HG03135 (cell line): ENCODE data around the gene AGMAT.
"Not testable (repeated sequence)": the region's sequence is repeated elsewhere in the genome, so short reads cannot be mapped to it uniquely, and the experiment has no call there.

Experiments
- ATAC-seq: cut with Tn5 transposase; IDR thresholded peaks from one replicate; pipeline ENCODE4 v1.9.1; 2021; ENCODE audit warnings: mild to moderate bottlenecking, moderate library complexity; ENCODE audit not compliant: unreplicated experiment

The AGMAT gene

DNA sequence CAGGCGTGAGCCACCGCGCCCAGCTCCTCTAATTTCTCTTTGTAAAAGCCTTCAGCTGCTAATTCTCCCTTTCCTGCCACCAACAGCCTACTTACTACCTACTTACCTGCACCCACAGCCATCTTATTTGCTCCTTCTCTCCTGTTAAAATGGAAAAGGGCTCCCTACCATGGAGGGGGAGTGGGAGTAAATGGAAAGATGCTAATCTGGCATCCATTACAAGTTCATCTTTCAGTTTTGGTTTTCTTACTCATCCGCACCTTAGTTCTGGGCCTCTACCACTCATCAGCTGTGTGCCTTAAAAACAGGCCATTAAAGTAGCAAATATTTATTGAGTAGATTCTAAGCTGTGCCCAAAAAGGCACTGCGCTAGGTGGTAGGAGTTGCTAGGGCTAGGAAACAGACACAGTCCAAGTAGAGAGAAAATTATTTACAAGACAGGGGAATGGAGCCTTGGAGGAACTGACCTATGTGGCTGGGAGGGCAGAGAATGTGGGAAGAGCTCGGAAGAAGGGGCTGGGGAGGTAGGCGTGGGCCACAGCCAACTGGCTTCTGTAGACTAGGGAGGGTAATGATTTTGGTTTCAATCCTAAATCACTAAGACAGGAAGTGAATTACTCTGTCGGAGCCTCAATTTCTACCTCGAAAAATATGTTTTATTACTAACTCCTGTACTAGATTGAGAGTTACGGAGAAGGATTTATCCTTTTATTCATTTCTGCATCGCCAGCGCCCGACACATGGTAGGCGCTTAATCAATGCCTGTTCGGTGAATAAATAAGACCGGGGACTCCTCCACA, 31.7 kb upstream of the AGMAT start:
- peak; percentile 23 for ATAC-seq

DNA sequence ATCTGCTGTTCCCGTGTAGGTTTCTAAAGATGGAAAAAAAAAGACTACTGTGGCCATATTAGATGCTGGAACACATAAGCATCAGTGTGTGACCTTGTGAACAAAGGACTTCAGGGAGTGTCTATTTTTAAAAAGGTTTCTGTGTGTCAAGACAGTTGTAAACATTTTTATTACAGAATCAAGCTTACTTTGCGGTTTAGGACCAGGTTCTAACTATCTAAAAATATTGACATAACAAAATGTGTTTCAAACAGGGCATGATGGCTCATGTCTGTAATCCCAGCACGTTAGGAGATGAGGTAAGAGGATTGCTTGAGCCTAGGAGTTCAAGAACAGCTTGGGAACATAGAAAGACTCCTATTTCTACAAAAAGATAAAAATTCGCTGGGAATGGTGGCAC, 25.3 kb upstream of the AGMAT start:
- no peak for ATAC-seq

- no peak for ATAC-seq
Observed at GRCh38 chr1:15609631-15610030, 24.8 kb upstream of the AGMAT start.

DNA sequence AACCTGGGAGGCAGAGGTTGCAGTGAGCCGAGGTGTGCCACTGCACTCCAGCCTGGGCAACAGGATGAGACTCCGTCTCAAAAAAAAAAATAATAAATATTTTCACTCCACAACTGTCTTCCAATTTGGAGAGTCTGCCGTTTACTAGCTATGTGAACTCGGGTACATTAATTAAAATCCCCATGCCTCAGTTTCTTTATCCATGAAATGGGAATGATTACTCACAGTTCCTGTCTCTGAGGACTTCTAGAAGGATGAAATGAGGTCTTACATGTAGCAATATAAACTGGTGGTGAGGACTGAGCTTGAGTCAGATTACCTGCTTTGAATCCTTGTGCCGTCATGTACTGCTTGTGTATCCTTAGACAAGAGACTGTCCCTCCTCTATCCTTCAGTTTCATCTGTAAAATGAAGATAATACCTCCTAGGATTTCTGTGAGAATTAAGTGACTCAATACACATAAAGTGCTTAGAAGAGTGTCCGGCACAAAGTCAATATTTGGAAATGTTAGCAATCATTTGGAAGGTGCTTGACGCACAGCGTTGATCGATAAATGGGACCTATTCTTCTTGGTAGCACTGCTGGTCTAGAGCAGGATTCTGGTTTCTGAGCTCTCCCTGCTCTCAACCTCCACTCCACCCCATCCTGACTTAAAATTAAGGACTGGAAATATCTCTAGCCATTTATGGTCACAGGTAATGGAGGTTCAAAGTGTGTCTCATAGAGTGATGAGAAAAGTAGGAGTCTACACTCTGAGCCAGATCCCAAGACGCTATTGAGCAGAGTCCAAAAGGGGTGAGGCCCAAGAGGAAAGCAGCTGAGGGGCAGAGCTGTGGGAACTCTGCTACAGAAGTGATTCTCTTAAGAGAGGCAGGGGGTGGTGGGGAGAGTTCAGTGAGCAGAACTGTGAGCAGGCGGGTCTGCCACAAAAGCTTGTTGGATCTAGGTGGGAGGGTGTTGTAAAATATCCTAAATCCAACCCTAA, 20.8 kb upstream of the AGMAT start:
- no peak for ATAC-seq

GRCh38 chr1:15604400-15604799, 19.5 kb upstream of the AGMAT start:
- not testable (repeated sequence) for ATAC-seq

- not testable (repeated sequence) for ATAC-seq
Observed at GRCh38 chr1:15603966-15604282, 19.1 kb upstream of the AGMAT start.

DNA sequence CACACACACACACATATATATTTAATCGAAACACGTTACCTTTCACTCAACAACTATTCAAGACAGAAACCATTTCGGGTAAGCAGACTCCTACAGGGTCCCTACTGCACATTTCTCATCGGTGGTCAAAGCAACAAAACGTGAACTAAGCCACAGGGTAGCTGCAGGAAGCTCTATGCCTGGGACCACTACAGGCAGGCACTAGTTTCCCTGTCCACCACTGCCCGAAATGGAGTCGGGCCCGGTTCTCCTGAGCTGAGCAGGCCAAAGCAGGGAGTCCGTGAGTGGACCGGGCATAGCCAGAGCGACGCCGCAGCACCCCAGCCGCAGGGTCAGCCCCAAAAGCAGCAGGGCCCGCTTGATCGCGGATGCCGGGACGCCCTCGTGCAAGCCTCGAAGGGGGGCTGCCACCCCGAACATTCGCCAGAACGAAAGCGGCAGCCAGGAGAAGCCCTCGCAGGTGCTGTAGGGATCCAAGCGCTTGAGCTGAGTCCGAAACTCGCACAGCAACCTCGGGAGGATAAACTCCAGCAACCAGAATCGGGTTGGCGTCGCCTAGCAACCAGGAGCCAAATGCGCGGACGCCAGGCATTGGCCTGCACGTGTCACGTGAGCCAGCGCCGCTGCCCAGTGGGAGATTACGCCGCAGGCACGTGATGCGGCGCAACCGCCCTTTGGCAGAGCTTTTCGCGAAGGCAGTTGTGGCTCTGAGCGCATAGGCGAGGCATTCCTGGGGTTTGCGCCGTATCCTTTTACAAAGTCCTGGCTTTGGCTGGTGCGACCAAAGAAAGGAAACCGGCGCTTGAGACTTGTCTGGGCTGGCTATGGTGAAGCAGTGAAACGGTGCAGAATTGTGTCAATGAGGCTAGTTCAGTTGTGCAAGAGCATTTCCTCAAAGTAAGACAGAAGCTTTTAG, 18.5 kb upstream of the AGMAT start:
- peak; percentile 92 for ATAC-seq

- no peak for ATAC-seq
Observed at GRCh38 chr1:15598436-15598835, 13.6 kb upstream of the AGMAT start.

DNA sequence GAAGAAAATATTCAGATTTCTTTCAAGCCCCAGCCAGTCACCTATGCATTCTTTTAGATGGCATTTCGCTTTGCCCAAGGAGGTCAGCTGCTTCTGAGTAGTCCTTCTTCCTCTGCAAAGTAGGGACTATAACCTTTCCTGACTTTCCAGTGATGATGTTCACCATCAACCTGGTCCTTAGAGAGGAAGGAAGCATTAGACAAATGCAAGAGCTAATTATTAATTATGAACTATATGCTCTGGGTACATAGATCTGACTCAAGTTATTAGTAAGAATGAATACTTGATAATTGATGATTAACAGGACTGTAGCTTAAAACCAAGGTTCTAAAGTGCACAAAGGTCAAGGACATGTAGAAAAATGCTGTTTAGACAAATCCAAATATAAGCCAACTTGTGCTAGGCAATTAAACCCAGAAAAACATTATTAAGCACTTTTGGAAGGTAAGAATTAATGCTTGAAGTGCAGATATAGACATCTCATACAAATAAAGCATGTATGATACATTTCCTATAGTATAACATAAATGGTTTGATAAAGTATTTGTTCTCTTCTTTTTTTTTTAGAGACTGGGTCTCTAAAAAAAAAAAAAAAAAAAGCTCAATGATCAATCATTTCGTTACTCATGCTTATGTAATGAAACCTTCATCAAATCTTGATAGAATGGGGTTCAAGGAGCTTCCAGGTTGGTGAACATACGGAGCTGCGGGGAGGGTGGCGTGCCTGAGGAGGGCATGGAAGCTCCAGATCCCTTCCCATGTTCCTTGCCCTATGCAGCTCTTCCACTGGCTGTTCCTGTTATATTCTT, 11.2 kb upstream of the AGMAT start:
- ATAC-seq, result no peak

DNA sequence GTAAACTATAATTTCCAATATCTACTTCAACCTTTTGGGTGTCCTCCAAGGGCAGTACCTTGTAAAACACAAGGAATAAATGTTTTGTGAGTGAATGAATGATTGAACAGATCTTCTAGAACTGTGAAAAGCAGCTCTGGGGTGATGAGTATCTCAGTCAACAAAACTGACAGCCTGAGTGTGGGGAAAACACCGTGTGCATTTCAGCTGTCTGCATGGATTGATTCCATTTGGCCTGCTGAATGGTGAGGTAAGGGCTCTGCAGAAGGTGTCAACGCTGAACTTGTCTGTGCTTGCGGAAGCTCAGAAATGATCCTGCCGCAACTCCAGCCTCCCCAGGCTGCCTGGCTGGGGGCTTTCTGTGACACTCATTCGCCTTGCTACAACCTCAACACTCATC, 7.4 kb upstream of the AGMAT start:
- no peak for ATAC-seq

DNA sequence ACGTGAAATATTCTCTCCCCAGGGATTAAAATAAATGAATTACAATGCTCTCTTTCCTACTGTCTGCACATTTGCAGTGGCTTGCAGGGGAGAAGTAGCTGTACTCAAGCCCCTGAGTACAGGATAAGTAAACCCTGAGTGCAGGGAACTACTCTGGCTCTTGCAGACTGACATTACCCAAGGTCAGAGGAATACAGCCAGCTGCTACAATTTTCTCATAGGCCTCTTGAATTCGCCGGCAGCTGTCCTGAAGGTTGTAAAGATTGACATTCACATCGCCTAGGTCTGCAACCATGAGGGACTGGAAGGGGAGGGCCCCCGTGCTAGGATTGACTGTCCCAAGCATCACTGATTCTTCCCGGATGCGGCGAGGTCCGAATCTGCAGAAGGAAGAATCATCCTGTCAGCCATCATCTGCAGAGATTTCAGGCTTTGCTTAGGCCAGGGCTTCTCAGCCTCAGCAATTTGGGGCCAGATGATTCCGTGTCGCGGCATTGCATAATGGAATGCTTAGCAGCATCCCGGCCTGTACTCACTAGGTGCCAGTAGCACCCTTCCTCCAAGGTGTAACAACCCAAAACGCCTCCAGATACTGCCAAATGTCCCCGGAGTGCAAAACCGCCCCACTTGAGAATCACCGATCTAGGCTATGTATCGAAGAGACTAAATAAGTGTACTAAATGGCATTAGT, 1.7 kb downstream of the AGMAT start:
- ATAC-seq, result no peak

DNA sequence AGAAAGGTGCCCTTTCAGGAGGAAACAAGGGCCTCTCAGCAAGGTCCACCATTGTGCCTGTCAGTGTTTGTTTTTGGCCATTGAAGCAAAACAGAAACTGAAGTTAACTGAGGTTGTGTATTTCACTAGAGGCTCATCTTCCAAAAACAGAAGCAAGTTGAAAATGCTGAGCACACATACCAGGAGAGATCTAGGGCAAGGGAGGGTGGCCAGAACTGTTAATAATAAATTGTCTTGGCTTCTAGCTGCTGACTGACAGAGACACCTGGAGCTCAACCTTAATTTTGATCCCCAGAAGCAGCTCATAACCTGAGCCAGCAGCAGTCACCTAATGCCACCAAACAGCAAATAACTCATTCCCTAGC, 5.2 kb downstream of the AGMAT start:
- ATAC-seq, result no peak

DNA sequence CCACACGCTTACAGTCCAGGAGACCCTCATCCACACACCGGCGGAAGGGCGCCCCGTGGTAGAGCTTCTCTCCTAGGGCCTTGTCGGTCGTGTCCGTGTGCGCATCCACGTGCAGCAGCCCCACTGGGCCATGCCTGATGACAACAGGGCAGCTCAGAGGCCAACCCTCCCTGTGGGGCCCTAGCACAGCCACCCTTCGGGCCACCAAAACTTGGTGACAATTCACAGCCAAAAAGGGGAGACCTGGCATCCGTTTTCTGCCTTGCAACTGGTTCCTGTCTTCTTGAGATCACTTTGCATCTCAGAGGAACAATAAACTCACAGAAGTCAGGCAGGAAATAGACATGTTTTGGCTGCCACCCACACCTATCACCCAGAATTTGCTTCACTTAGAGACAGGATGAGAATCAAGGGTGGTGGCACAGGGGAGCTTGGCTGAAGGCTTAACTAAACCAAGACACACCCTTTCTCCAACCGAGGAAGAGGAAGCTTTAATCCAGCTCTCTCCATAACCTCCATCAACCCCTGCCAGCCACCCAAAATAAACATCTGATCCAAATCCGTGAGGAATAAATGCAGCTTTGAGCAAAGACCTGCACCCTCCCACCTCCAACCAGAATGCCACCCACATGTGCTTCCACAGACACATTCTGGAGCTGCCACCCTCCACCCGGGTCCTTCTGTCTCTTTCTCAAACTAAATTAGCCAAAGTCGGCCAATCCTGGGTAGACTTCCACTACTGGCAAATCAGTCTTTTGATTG, 5.7 kb downstream of the AGMAT start:
- ATAC-seq, result no peak

GRCh38 chr1:15577691-15578090, 7.2 kb downstream of the AGMAT start:
- no peak for ATAC-seq

DNA sequence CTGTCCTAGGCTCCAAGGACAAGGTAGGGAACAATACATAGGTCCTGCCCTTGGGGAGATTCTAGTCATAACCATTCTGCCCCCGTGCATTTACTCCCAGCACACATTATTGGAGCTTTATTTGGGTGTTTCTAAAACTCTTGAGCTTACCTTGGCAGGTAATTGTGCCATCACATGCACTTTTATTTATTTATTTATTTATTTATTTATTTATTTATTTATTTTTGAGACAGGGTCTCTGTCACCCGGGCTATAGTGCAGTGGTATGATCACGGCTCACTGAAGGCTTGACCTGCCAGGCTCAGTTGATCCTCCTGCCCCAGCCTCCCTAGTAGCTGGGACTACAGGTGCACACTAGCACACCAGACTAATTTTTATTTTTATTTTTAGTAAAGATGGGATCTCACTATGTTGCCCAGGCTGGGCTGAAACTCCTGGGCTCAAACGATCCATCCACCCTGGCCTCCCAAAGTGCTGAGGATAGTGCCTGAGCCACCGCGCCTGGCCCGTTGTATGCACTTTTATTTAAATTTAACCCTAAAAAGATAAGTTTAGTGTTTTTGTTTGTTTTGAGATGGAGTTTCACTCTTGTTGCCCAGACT, 9.2 kb downstream of the AGMAT start:
- no peak for ATAC-seq

- ATAC-seq, result no peak
Observed at GRCh38 chr1:15574741-15575140, 10.1 kb downstream of the AGMAT start.

- no peak for ATAC-seq
Observed at GRCh38 chr1:15573477-15573876, 11.4 kb downstream of the AGMAT start.

GRCh38 chr1:15571266-15571665, 13.6 kb downstream of the AGMAT start:
- no peak for ATAC-seq

DNA sequence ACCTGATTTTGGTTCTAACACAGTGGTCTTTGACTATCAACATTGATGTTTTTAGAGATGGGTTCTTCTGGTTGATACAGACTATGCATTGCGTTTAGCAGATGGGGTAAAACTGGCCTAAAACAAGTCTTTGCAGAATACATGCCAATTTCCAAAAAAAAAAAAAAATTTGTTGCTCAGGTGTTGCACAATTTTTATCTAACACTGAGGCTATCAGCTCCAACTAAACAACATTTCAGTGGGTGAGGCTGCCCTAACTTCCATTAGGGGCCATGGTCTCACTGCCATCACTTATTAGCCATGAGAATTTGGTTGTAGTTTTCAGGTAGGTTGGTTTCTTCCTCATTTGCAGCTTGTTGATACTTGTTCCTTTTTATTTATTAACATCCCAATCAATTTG, 14.0 kb downstream of the AGMAT start:
- ATAC-seq, result no peak
